Breast epithelium (tissue), 4 donors: Measurements from ENCODE around the gene HNRNPA1. TPM values are rescaled to one million over a fixed set of nuclear protein-coding genes. Genes with fewer than 3 reads are reported as not detected.

Source experiments
- DNase-seq, 2 donors: peaks; one replicate each; pipeline ENCODE4 v3.0.0-alpha.2; 2019; ENCODE audit warnings: low spot score in 2 of 2
- H3K27ac ChIP-seq, 2 donors: fragments of 200-600 bp; sonication (generic) in 1 of 2; one replicate each; pipeline ENCODE4 v1.5.1; 2016 to 2019; ENCODE audit warnings: mild to moderate bottlenecking in 1 of 2
- H3K27me3 ChIP-seq, 2 donors: fragments of 200-600 bp; sonication (generic) in 1 of 2; one replicate each; pipeline versions ENCODE4 v1.5.1 to v1.6.0; 2017 to 2019; ENCODE audit warnings: control low read depth in 1 of 2, mild to moderate bottlenecking in 1 of 2
- H3K36me3 ChIP-seq: fragments of 200-600 bp; one replicate; pipeline ENCODE4 v1.5.1; 2019
- H3K4me1 ChIP-seq, 2 donors: fragments of 200-600 bp; sonication (generic); one replicate each; pipeline ENCODE4 v1.5.1; 2016 to 2019; ENCODE audit warnings: control low read depth in 1 of 2
- H3K4me3 ChIP-seq, 3 donors: fragments of 200-600 bp; sonication (generic); 1 replicate in 2 of 3; 2 replicates in 1 of 3; pipeline ENCODE4 v1.5.1; 2016 to 2019; ENCODE audit warnings: mild to moderate bottlenecking in 3 of 3, moderate library complexity in 2 of 3
- H3K9me3 ChIP-seq, 2 donors: fragments of 200-600 bp; sonication (generic) in 1 of 2; one replicate each; pipeline ENCODE4 v1.5.1; 2016 to 2019; ENCODE audit warnings: control low read depth in 1 of 2
- POLR2A ChIP-seq: fragments of 450-650 bp; IDR thresholded peaks from one replicate; pipeline ENCODE4 v1.6.1; 2016; ENCODE audit warnings: antibody characterized with exemption, mild to moderate bottlenecking, moderate library complexity
- POLR2AphosphoS5 ChIP-seq, 3 donors: sonication (generic); formaldehyde crosslinking; IDR thresholded peaks; one replicate each; pipeline ENCODE4 v1.6.1; 2017; ENCODE audit warnings: antibody characterized with exemption in 3 of 3
- intact Hi-C: fragments of 100-400 bp; cut with DNase I; formaldehyde crosslinking; loops from one replicate; pipeline ENCODE4 v1.15.1; 2023; ENCODE audit warnings: low total_unique reads
- total RNA-seq, 3 donors: library from RNA; depleted of rRNA; stranded (reverse); fragments of >200 nt; gene quantifications; one replicate each; pipeline ENCODE4 v1.1.0, GENCODE V29; 2016
- TF ChIP-seq, protein P1 (sequence below), 3 donors: fragments of 450-650 bp; IDR thresholded peaks; one replicate each; pipeline ENCODE4 v1.5.1; 2016 to 2017; ENCODE audit warnings: antibody characterized with exemption in 3 of 3, mild to moderate bottlenecking in 3 of 3, moderate library complexity in 3 of 3

Gene HNRNPA1
- total RNA-seq, 3 donors from 2014 or later, result 387 to 571 (median 477) TPM

DNA sequence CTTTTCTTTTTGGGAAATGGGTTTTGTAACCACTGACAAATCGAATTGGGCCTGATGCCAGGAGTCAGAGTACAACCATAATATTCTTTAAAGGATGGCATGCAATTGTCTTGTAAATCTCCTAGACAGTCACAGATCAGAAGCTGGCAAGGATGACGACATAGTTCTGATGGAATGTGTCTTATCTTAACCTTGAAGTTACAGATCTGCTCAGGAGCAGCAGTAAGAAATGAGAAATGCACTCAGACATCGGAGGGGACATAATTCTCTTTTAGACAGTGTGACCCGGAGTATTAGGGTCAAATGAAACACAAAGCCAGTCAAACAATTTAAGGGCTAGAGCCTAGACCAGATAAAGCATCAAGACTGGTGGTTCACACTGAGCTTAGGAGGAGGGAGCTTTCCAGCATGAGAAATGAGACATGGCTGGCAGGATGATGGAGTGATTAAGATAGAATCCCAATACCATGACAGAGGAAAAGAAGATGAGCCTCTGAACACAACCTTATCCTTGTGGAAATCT is 18.1 kb upstream of the HNRNPA1 start:
- no peak overlapping the region for H3K27ac ChIP-seq
- peaks cover 0 to 11% of the 10 kb centered on the region in 2 donors for H3K4me1 ChIP-seq
- intact Hi-C loops, result no loop called here
- H3K36me3 ChIP-seq, result no peaks in the 10 kb centered on the region
- no peaks in the 10 kb centered on the region for H3K9me3 ChIP-seq
- H3K27me3 ChIP-seq, result no peaks in the 10 kb centered on the region
- no peak for DNase-seq
- H3K4me3 ChIP-seq, result no peak overlapping the region
- TF ChIP-seq POLR2AphosphoS5 (IDR thresholded peaks at IDR 0.05) (no peak), POLR2A (no peak)
- TF ChIP-seq, protein P1, sequence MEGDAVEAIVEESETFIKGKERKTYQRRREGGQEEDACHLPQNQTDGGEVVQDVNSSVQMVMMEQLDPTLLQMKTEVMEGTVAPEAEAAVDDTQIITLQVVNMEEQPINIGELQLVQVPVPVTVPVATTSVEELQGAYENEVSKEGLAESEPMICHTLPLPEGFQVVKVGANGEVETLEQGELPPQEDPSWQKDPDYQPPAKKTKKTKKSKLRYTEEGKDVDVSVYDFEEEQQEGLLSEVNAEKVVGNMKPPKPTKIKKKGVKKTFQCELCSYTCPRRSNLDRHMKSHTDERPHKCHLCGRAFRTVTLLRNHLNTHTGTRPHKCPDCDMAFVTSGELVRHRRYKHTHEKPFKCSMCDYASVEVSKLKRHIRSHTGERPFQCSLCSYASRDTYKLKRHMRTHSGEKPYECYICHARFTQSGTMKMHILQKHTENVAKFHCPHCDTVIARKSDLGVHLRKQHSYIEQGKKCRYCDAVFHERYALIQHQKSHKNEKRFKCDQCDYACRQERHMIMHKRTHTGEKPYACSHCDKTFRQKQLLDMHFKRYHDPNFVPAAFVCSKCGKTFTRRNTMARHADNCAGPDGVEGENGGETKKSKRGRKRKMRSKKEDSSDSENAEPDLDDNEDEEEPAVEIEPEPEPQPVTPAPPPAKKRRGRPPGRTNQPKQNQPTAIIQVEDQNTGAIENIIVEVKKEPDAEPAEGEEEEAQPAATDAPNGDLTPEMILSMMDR (IDR thresholded peaks at IDR 0.05), result no peak

DNA sequence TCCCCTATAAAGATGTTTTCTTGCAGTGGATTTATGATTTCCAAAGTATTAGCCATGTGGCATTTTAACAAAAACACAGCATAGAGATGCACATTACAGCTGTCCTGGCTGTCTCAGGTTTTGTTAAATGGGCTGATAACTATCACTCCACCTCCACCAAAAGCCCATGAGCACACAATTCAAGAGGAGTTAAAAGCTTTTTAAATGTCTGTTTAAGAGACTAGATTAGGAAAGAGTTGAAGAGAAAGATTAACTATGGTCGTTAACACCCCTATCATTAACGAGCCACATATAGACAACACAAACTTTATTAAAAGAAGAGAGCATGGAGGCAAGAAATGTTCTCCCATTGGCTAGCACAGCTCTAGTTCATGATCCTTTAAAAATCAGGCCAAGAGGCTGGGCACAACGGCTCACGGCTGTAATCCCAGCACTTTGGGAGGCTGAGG is 15.1 kb upstream of the HNRNPA1 start:
- Histone ChIP-seq H3K4me3 (no peak overlapping the region), H3K4me1 (no peaks in the 10 kb centered on the region), H3K36me3 (no peaks in the 10 kb centered on the region), H3K9me3 (no peaks in the 10 kb centered on the region), H3K27ac (no peak overlapping the region), H3K27me3 (no peaks in the 10 kb centered on the region)
- TF ChIP-seq POLR2A (no peak), POLR2AphosphoS5 (IDR thresholded peaks at IDR 0.05) (no peak)
- TF ChIP-seq, protein P1 (IDR thresholded peaks at IDR 0.05), result no peak
- DNase-seq, result no peak
- intact Hi-C loops, result no loop called here

DNA sequence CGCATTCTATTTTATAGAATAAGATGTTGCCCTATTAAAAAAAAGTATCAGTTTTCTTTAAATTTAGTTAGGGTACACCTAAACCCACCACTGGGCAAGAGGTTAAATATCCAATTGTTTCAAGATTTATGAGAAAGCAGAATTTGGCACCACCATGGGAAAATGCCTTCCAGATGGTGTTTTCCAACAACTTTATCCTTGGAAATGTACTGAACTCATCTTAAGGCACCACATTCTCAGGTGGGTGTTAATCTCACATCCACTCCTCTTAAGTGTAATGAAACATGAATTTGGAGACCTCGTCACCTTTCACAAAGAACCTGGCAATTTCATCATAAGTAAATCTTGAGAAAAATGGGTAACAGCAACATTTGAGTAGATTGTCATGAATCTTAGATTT is 13.7 kb upstream of the HNRNPA1 start:
- no peak for DNase-seq
- intact Hi-C loops, result no loop called here

DNA sequence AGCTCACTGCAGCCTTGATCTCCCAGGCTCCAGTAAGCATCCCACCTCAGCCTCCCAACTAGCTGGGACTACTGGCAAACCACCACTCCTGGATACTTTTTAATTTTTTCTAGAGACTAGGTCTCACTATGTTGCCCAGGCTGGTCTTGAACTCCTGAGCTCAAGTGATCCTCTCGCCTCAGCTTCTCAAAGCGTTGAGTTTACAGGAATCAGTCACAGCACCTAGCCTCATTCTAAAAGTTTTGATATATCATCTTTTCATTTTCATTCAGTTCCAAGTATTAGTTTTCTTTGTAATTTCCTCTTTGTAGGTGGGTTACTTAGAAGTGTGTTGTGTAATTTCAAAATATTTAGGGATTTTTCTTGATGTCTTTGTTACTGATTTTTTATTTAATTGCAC is 10.2 kb upstream of the HNRNPA1 start:
- Histone ChIP-seq H3K4me3 (no peak overlapping the region), H3K27me3 (no peaks in the 10 kb centered on the region), H3K4me1 (no peaks in the 10 kb centered on the region), H3K36me3 (no peaks in the 10 kb centered on the region), H3K9me3 (no peaks in the 10 kb centered on the region), H3K27ac (no peak overlapping the region)
- no peak for DNase-seq
- intact Hi-C loops, result no loop called here
- TF ChIP-seq POLR2A (no peak), POLR2AphosphoS5 (IDR thresholded peaks at IDR 0.05) (no peak)
- TF ChIP-seq, protein P1 (IDR thresholded peaks at IDR 0.05), result no peak

More for the DNA sequence above, 13.7 kb upstream of the HNRNPA1 start:
- Histone ChIP-seq H3K4me1 (no peaks in the 10 kb centered on the region), H3K36me3 (no peaks in the 10 kb centered on the region), H3K27me3 (no peaks in the 10 kb centered on the region), H3K27ac (no peak overlapping the region), H3K4me3 (no peak overlapping the region), H3K9me3 (no peaks in the 10 kb centered on the region)
- TF ChIP-seq POLR2AphosphoS5 (IDR thresholded peaks at IDR 0.05), result no peak
- TF ChIP-seq POLR2A, result no peak
- TF ChIP-seq, protein P1 (IDR thresholded peaks at IDR 0.05), result no peak

DNA sequence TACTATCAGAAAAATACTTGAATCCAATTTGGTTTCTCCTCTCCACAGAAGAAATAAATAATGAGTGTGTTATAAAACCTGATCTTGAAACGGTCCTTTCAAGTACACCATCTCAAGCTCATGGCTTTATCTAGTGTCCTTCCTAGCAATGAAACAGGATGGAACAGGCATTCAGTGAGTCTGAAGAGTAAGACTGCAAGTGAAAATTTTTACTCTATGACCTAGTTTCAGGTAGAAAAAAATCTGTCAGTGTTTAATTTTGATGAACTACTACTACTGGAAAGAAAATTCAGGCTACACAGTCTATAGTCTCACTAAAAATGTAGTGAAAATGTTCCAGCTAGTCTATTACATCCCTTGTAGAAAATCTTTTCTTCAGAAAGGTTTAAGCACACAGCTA is 8.3 kb upstream of the HNRNPA1 start:
- Histone ChIP-seq H3K27ac (no peak overlapping the region), H3K27me3 (no peaks in the 10 kb centered on the region), H3K4me1 (no peaks in the 10 kb centered on the region), H3K36me3 (no peaks in the 10 kb centered on the region), H3K9me3 (no peaks in the 10 kb centered on the region), H3K4me3 (no peak overlapping the region)
- no peak for DNase-seq
- TF ChIP-seq, protein P1 (IDR thresholded peaks at IDR 0.05), result no peak
- TF ChIP-seq POLR2AphosphoS5 (IDR thresholded peaks at IDR 0.05) (no peak), POLR2A (no peak)
- intact Hi-C loops, result no loop called here
